ENCODE results near the gene MRFAP1. TPM values are rescaled to one million over a fixed set of nuclear protein-coding genes. Genes with fewer than 3 reads are reported as not detected.

The MRFAP1 gene
- total RNA-seq, 1 donor from 2014 or later = 178 TPM

DNA sequence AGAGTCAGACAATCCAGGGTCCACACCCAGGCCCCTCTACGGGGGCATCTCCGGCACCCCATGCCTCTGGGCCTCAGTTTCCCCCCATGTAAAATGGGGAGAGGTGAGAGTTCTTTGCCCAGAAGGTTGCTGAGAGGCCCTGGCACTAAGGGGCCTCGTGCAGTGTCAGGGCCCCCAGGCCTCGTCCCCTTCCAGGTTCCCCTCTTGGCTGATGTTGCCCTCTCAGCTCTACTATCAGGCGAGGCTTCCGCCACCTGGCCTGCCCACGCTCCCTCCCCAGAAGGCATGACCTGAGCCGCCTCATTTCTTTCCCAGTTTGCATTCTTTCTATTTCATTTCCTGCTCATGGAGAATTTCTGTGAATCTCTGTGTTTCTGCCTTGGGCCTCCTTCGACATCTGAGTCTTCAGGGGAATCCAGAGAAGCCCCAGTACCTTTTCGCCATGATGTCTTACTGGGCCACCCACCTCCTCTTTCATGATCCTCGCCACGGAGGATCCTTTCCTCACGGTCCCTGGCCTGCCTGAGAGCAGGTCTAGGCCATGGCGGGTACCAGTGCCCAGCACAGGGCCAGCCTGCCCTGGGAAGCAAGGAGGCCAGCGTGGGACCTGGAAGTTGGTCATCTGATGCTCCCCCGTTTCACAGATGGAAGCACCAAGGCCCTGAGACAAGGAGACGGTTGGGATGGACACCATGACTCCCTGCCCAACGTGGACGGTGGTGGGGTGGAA lies 21.9 kb upstream of the MRFAP1 start:
- Mint-ChIP-seq H3K9me3 (no peaks in the 10 kb centered on the region), H3K27ac (peak overlapping the region; percentile 66), H3K4me3 (no peak overlapping the region), H3K36me3 (peaks cover 5% of the 10 kb centered on the region), H3K4me1 (no peaks in the 10 kb centered on the region), H3K27me3 (ENCODE audit: insufficient read depth, low read depth) (no peaks in the 10 kb centered on the region)
- Histone ChIP-seq H3K79me2 (ENCODE audit: low read depth) (no peaks in the 10 kb centered on the region), H3K4me2 (no peak overlapping the region), H3K27ac (no peak overlapping the region), H3K4me1 (no peaks in the 10 kb centered on the region), H3K4me3 (no peak overlapping the region), H2AFZ (replicated peaks) (no peak overlapping the region), H3K9me3 (ENCODE audit: low read depth) (no peaks in the 10 kb centered on the region), H3K27me3 (no peaks in the 10 kb centered on the region), H4K20me1 (ENCODE audit: low read depth) (no peaks in the 10 kb centered on the region), H3K36me3 (no peaks in the 10 kb centered on the region), H3K9ac (no peak overlapping the region), H3F3A (ENCODE audit: low read depth) (no peaks in the 10 kb centered on the region)
- TF ChIP-seq EZH2phosphoT487 (IDR thresholded peaks at IDR 0.05) (no peak), CTCF (IDR thresholded peaks at IDR 0.05) (no peak), EZH2 (IDR thresholded peaks at IDR 0.05) (no peak)
- DNase-seq (ENCODE audit: low spot score) = no peak

GRCh38 chr4:6619116-6619465 lies 21.4 kb upstream of the MRFAP1 start:
- Histone ChIP-seq H3K4me3 (no peak overlapping the region), H3K36me3 (no peaks in the 10 kb centered on the region), H3K4me1 (no peaks in the 10 kb centered on the region), H3K27me3 (no peaks in the 10 kb centered on the region), H3K9ac (no peak overlapping the region), H3K9me3 (ENCODE audit: low read depth) (no peaks in the 10 kb centered on the region), H4K20me1 (ENCODE audit: low read depth) (no peaks in the 10 kb centered on the region), H3K4me2 (no peak overlapping the region), H2AFZ (replicated peaks) (no peak overlapping the region), H3K79me2 (ENCODE audit: low read depth) (no peaks in the 10 kb centered on the region), H3K27ac (no peak overlapping the region), H3F3A (ENCODE audit: low read depth) (no peaks in the 10 kb centered on the region)
- TF ChIP-seq EZH2 (IDR thresholded peaks at IDR 0.05) = no peak
- Mint-ChIP-seq H3K36me3 (peaks cover 5% of the 10 kb centered on the region), H3K9me3 (no peaks in the 10 kb centered on the region), H3K4me1 (no peaks in the 10 kb centered on the region), H3K27ac (no peak overlapping the region), H3K27me3 (ENCODE audit: insufficient read depth, low read depth) (no peaks in the 10 kb centered on the region), H3K4me3 (no peak overlapping the region)
- DNase-seq (ENCODE audit: low spot score) = no peak

GRCh38 chr4:6619466-6620255 lies 20.8 kb upstream of the MRFAP1 start:
- Mint-ChIP-seq H3K4me3 (no peak overlapping the region), H3K27me3 (ENCODE audit: insufficient read depth, low read depth) (no peaks in the 10 kb centered on the region), H3K27ac (no peak overlapping the region), H3K9me3 (no peaks in the 10 kb centered on the region), H3K4me1 (no peaks in the 10 kb centered on the region), H3K36me3 (peaks cover 5% of the 10 kb centered on the region)
- H2AFZ ChIP-seq (replicated peaks) = no peak overlapping the region
- no peak overlapping the region for H3K4me3 ChIP-seq
- H3K27ac ChIP-seq = no peak overlapping the region
- no peaks in the 10 kb centered on the region for H3K27me3 ChIP-seq
- H3K9me3 ChIP-seq (ENCODE audit: low read depth) = no peaks in the 10 kb centered on the region
- H3K4me2 ChIP-seq = no peak overlapping the region
- no peaks in the 10 kb centered on the region for H3K36me3 ChIP-seq
- no peaks in the 10 kb centered on the region for H3K79me2 ChIP-seq (ENCODE audit: low read depth)
- no peaks in the 10 kb centered on the region for H4K20me1 ChIP-seq (ENCODE audit: low read depth)
- no peaks in the 10 kb centered on the region for H3K4me1 ChIP-seq
- no peak for TF ChIP-seq EZH2phosphoT487 (IDR thresholded peaks at IDR 0.05)
- no peak for TF ChIP-seq EZH2 (IDR thresholded peaks at IDR 0.05)
- no peak for TF ChIP-seq CTCF (IDR thresholded peaks at IDR 0.05)
- H3K9ac ChIP-seq = no peak overlapping the region
- no peak for DNase-seq (ENCODE audit: low spot score)
- no peaks in the 10 kb centered on the region for H3F3A ChIP-seq (ENCODE audit: low read depth)

- Histone ChIP-seq H3K27me3 (no peaks in the 10 kb centered on the region), H3K4me3 (no peak overlapping the region), H2AFZ (replicated peaks) (no peak overlapping the region), H3K36me3 (no peaks in the 10 kb centered on the region), H3K4me1 (no peaks in the 10 kb centered on the region), H3K9me3 (ENCODE audit: low read depth) (no peaks in the 10 kb centered on the region), H3F3A (ENCODE audit: low read depth) (no peaks in the 10 kb centered on the region), H3K79me2 (ENCODE audit: low read depth) (no peaks in the 10 kb centered on the region), H3K27ac (no peak overlapping the region), H3K9ac (no peak overlapping the region), H4K20me1 (ENCODE audit: low read depth) (no peaks in the 10 kb centered on the region), H3K4me2 (no peak overlapping the region)
- no peak overlapping the region for H3K27ac Mint-ChIP-seq
- no peaks in the 10 kb centered on the region for H3K27me3 Mint-ChIP-seq (ENCODE audit: insufficient read depth, low read depth)
- no peak overlapping the region for H3K4me3 Mint-ChIP-seq
- peaks cover 5% of the 10 kb centered on the region for H3K36me3 Mint-ChIP-seq
- no peak for DNase-seq (ENCODE audit: low spot score)
- no peaks in the 10 kb centered on the region for H3K9me3 Mint-ChIP-seq
- no peak for TF ChIP-seq EZH2phosphoT487 (IDR thresholded peaks at IDR 0.05)
- H3K4me1 Mint-ChIP-seq = no peaks in the 10 kb centered on the region
Observed at GRCh38 chr4:6620296-6620695, 20.2 kb upstream of the MRFAP1 start.

Measured in neural progenitor cell (in vitro differentiated cells).